HUDEP-2 (cell line): ENCODE data around the gene CKLF.
"Not testable (repeated sequence)": the region's sequence is repeated elsewhere in the genome, so short reads cannot be mapped to it uniquely, and the experiment has no call there.

Experiments used
- DNase-seq, 76 experiments: peaks; one replicate each; lab custom pipeline; 2025; ENCODE audit not compliant: unreplicated experiment in 76 of 76; lab: John Stamatoyannopoulos, UW

The CKLF gene

GRCh38 chr16:66592241-66592640 lies 39.9 kb downstream of the CKLF start:
- no peak for DNase-seq

GRCh38 chr16:66592814-66593213 lies 40.4 kb downstream of the CKLF start:
- DNase-seq, result no peak

GRCh38 chr16:66594739-66595138 lies 42.4 kb downstream of the CKLF start:
- no peak for DNase-seq

GRCh38 chr16:66596559-66596958 lies 44.2 kb downstream of the CKLF start:
- not testable (repeated sequence) for DNase-seq

GRCh38 chr16:66596986-66597848 lies 44.8 kb downstream of the CKLF start:
- DNase-seq, result no peak

GRCh38 chr16:66598111-66598510 lies 45.7 kb downstream of the CKLF start:
- no peak for DNase-seq

- DNase-seq, result no peak
These were observed 47.4 kb downstream of the CKLF start for GRCh38 chr16:66599726-66600125.

- DNase-seq, result no peak
These were observed 48.1 kb downstream of the CKLF start for GRCh38 chr16:66600477-66600876.

- DNase-seq, result no peak
These were observed 49.1 kb downstream of the CKLF start for GRCh38 chr16:66601471-66601870.

- peak in 7 of 76 experiments; percentile 12 to 40 (median 16) for DNase-seq
These were observed 51.4 kb downstream of the CKLF start for GRCh38 chr16:66603537-66604375.

GRCh38 chr16:66604376-66605176 lies 52.2 kb downstream of the CKLF start, which contains the start of gene CMTM3:
Gene CMTM3, plus strand, starts transcription at chr16:66604704. Its CDS starts 102 bp downstream, at chr16:66604806.
- peak in 32 of 76 experiments; percentile 3 to 49 (median 26) for DNase-seq

- DNase-seq, result peak in 1 of 76 experiments; percentile 5
These were observed 53.0 kb downstream of the CKLF start for GRCh38 chr16:66605177-66605978.

- DNase-seq, result no peak
These were observed 53.8 kb downstream of the CKLF start for GRCh38 chr16:66605979-66606751.

- DNase-seq, result peak in 69 of 76 experiments; percentile 19 to 88 (median 67)
These were observed 56.1 kb downstream of the CKLF start for GRCh38 chr16:66608241-66609138.

GRCh38 chr16:66609139-66609510 lies 56.7 kb downstream of the CKLF start:
- DNase-seq, result no peak

GRCh38 chr16:66610111-66610820 lies 57.9 kb downstream of the CKLF start:
- DNase-seq, result no peak

GRCh38 chr16:66611911-66612310 lies 59.5 kb downstream of the CKLF start:
- not testable (repeated sequence) for DNase-seq
